GM23338 (cell line): Measurements from ENCODE around the gene PCDHGA1. TPM values are rescaled to one million over a fixed set of nuclear protein-coding genes. Genes with fewer than 3 reads are reported as not detected.
A peak's percentile ranks its signal among the peaks of the same experiment; 100 is the strongest.

Experiments
- ATAC-seq: fragments of 200-7000 bp; cut with Tn5 transposase; 3 replicates; pipeline ENCODE4 v1.9.1; 2020
- DNase-seq: peaks from one replicate; pipeline ENCODE4 v3.0.0-alpha.2; 2015; ENCODE audit warnings: low spot score
- H2AFZ ChIP-seq: fragments of 200-600 bp; sonication (generic); 2 replicates; pipeline ENCODE4 v1.8.0; 2016; ENCODE audit warnings: antibody characterized with exemption, mild to moderate bottlenecking, moderate library complexity
- H3F3A ChIP-seq: fragments of 200-600 bp; sonication (generic); replicated peaks from 2 replicates; pipeline ENCODE4 v1.8.0; 2017; ENCODE audit warnings: antibody characterized with exemption, mixed run types, low read depth
- H3K27ac ChIP-seq: fragments of 200-600 bp; sonication (generic); 2 replicates; pipeline ENCODE4 v1.6.1; 2016; ENCODE audit warnings: low read depth
- H3K27me3 ChIP-seq: fragments of 200-600 bp; sonication (generic); 2 replicates; pipeline ENCODE4 v1.8.0; 2016; ENCODE audit warnings: mild to moderate bottlenecking, mixed run types, moderate library complexity; ENCODE audit not compliant: insufficient read depth
- H3K36me3 ChIP-seq: fragments of 200-600 bp; sonication (generic); 2 replicates; pipeline ENCODE4 v1.8.0; 2016; ENCODE audit warnings: mild to moderate bottlenecking; ENCODE audit not compliant: insufficient read depth
- H3K4me1 ChIP-seq: fragments of 200-600 bp; sonication (generic); 2 replicates; pipeline ENCODE4 v1.8.0; 2016; ENCODE audit warnings: mild to moderate bottlenecking, moderate library complexity; ENCODE audit not compliant: insufficient read depth
- H3K4me2 ChIP-seq: fragments of 200-600 bp; sonication (generic); 2 replicates; pipeline ENCODE4 v1.7.1; 2017; ENCODE audit warnings: mixed run types
- H3K4me3 ChIP-seq: fragments of 200-600 bp; sonication (generic); 2 replicates; pipeline ENCODE4 v1.6.1; 2016; ENCODE audit warnings: mixed run types
- H3K79me2 ChIP-seq: fragments of 200-600 bp; sonication (generic); replicated peaks from 2 replicates; pipeline ENCODE4 v1.8.0; 2017; ENCODE audit warnings: mild to moderate bottlenecking; ENCODE audit not compliant: insufficient read depth
- H3K9me2 ChIP-seq: fragments of 200-600 bp; sonication (generic); 2 replicates; pipeline ENCODE4 v1.8.0; 2017; ENCODE audit not compliant: insufficient read depth
- H4K20me1 ChIP-seq: fragments of 200-600 bp; sonication (generic); replicated peaks from 2 replicates; pipeline ENCODE4 v1.8.0; 2017; ENCODE audit warnings: mild to moderate bottlenecking; ENCODE audit not compliant: insufficient read depth
- H3K27ac Mint-ChIP-seq: 2 replicates; pipeline ENCODE4 v1.8.0; 2020; ENCODE audit warnings: inconsistent platforms, mild to moderate bottlenecking, moderate library complexity, mixed read lengths
- H3K27me3 Mint-ChIP-seq: 3 replicates; pipeline ENCODE4 v1.8.0; 2022; ENCODE audit warnings: low read depth, mild to moderate bottlenecking, moderate library complexity, mixed read lengths, inconsistent platforms; ENCODE audit not compliant: insufficient read depth, poor library complexity
- H3K36me3 Mint-ChIP-seq: 3 replicates; pipeline ENCODE4 v1.8.0; 2021; ENCODE audit warnings: low read depth, mild to moderate bottlenecking, inconsistent platforms, moderate library complexity, mixed read lengths
- H3K4me1 Mint-ChIP-seq: 3 replicates; pipeline ENCODE4 v1.8.0; 2020; ENCODE audit warnings: mild to moderate bottlenecking, inconsistent platforms, mixed read lengths
- H3K4me3 Mint-ChIP-seq: 3 replicates; pipeline ENCODE4 v1.8.0; 2021; ENCODE audit warnings: moderate library complexity, mild to moderate bottlenecking, inconsistent platforms, mixed read lengths
- H3K9me3 Mint-ChIP-seq: 3 replicates; pipeline ENCODE4 v1.8.0; 2020; ENCODE audit warnings: moderate library complexity, mild to moderate bottlenecking, inconsistent platforms, mixed read lengths
- CREB1 ChIP-seq: fragments of 250-450 bp; sonication (Bioruptor Pico); IDR thresholded peaks from 2 replicates; pipeline ENCODE4 v1.5.0; 2020; ENCODE audit warnings: low read depth, mild to moderate bottlenecking, moderate library complexity
- CTCF ChIP-seq, 2 experiments: fragments of 200-600 bp in 1 of 2; sonication (generic) in 1 of 2; conservative IDR thresholded peaks; 2 replicates each; pipeline versions ENCODE4 v1.5.1 to v1.6.1; 2016 to 2017; ENCODE audit warnings: antibody characterized with exemption in 2 of 2, low read depth in 2 of 2, mild to moderate bottlenecking in 2 of 2, moderate library complexity in 1 of 2
- ETS1 ChIP-seq: IDR thresholded peaks from 2 replicates; pipeline ENCODE4 v1.6.1; 2016; ENCODE audit warnings: antibody characterized with exemption
- EZH2 ChIP-seq: fragments of 200-600 bp; sonication (generic); IDR thresholded peaks from one replicate; pipeline ENCODE4 v1.8.0; 2017; ENCODE audit warnings: antibody characterized with exemption, mild to moderate bottlenecking, low read depth; ENCODE audit not compliant: unreplicated experiment
- EZH2phosphoT487 ChIP-seq: fragments of 200-600 bp; sonication (generic); IDR thresholded peaks from one replicate; pipeline ENCODE4 v1.8.1; 2018; ENCODE audit warnings: antibody characterized with exemption; ENCODE audit not compliant: unreplicated experiment
- JUNB ChIP-seq: IDR thresholded peaks from one replicate; pipeline ENCODE4 v1.6.1; 2016; ENCODE audit warnings: antibody characterized with exemption; ENCODE audit not compliant: unreplicated experiment
- NANOG ChIP-seq: IDR thresholded peaks from 2 replicates; pipeline ENCODE4 v1.6.1; 2016; ENCODE audit warnings: antibody characterized with exemption, borderline replicate concordance
- POLR2AphosphoS5 ChIP-seq: IDR thresholded peaks from 2 replicates; pipeline ENCODE4 v1.6.1; 2016; ENCODE audit warnings: antibody characterized with exemption, low read depth
- REST ChIP-seq: IDR thresholded peaks from one replicate; pipeline ENCODE4 v1.6.1; 2018; ENCODE audit warnings: antibody characterized with exemption; ENCODE audit not compliant: unreplicated experiment
- STAT1 ChIP-seq: IDR thresholded peaks from one replicate; pipeline ENCODE4 v1.6.1; 2016; ENCODE audit warnings: antibody characterized with exemption; ENCODE audit not compliant: unreplicated experiment
- ZNF114 ChIP-seq: fragments of 250-450 bp; sonication (Bioruptor Pico); IDR thresholded peaks from 2 replicates; pipeline ENCODE4 v1.5.0; 2020; ENCODE audit warnings: mild to moderate bottlenecking, moderate library complexity
- ZNF331 ChIP-seq: fragments of 250-450 bp; sonication (Bioruptor Pico); IDR thresholded peaks from 2 replicates; pipeline ENCODE4 v1.5.0; 2020; ENCODE audit warnings: low read depth, mild to moderate bottlenecking, moderate library complexity
- ZNF462 ChIP-seq: fragments of 250-450 bp; sonication (Bioruptor Pico); IDR thresholded peaks from 2 replicates; pipeline ENCODE4 v1.5.0; 2020; ENCODE audit warnings: mild to moderate bottlenecking, moderate library complexity
- polyA plus RNA-seq: library from polyadenylated mRNA; unstranded; fragments of >200 nt; fragmentation: Nextera tagmentation; extraction: Ambion mirVana; gene quantifications from 2 replicates; pipeline ENCODE4 v1.2.1, GENCODE V29; 2016
- total RNA-seq: library from RNA; depleted of rRNA; stranded (reverse); fragments of >200 nt; shearing (Covaris generic); gene quantifications from 2 replicates; pipeline ENCODE4 v1.2.3, GENCODE V29; 2014

Gene PCDHGA1
- total and polyA plus RNA-seq, 2 experiments from 2014 or later, result 0.39 to 1.7 TPM

- H3K36me3 Mint-ChIP-seq, result peaks cover 75% of the 10 kb centered on the region
Observed at GRCh38 chr5:141389153-141390042, 59.1 kb downstream of the PCDHGA1 start.

More at GRCh38 chr5:141389153-141390042, 59.1 kb downstream of the PCDHGA1 start:
- Mint-ChIP-seq H3K27ac (no peak overlapping the region), H3K4me1 (no peaks in the 10 kb centered on the region; the same call in 2 of the 3 replicates), H3K27me3 (peaks cover 5% of the 10 kb centered on the region), H3K9me3 (peaks cover 89% of the 10 kb centered on the region), H3K4me3 (peak overlapping the region; percentile 13; the same call in 1 of the 3 replicates)
- no peak overlapping the region for H3K4me2 ChIP-seq
- H3K36me3 ChIP-seq, result peaks cover 7% of the 10 kb centered on the region; the same call in 1 of the 2 replicates
- H3K27me3 ChIP-seq, result peaks cover 7% of the 10 kb centered on the region; the same call in 1 of the 2 replicates
- 0 out of 2 replicates have a peak, but pooled peaks cover 5% of the 10 kb centered on the region for H3K79me2 ChIP-seq
- ATAC-seq (no peak), DNase-seq (no peak)
- no peak overlapping the region for H3K27ac ChIP-seq
- H3K9me2 ChIP-seq, result no peaks in the 10 kb centered on the region
- no peaks in the 10 kb centered on the region for H4K20me1 ChIP-seq
- TF ChIP-seq CTCF (conservative IDR thresholded peaks at IDR 0.05; ENCODE audit: low read depth in 2 of 2) (no peak), ZNF331 (CRISPR knock-in tag) (no peak), NANOG (no peak), ETS1 (no peak), EZH2 (no peak), CREB1 (CRISPR knock-in tag) (no peak), ZNF114 (no peak), POLR2AphosphoS5 (no peak), ZNF462 (CRISPR knock-in tag) (no peak), REST (no peak), EZH2phosphoT487 (no peak), JUNB (no peak), STAT1 (no peak)
- H3K4me1 ChIP-seq, result 0 out of 2 replicates have a peak, but pooled peaks cover 5% of the 10 kb centered on the region
- no peak overlapping the region for H2AFZ ChIP-seq
- no peaks in the 10 kb centered on the region for H3F3A ChIP-seq
- H3K4me3 ChIP-seq, result no peak overlapping the region
